IPS-20b (cell line): Measurements from ENCODE around the gene TESK2.
A peak's percentile ranks its signal among the peaks of the same experiment; 100 is the strongest.

ENCODE experiments used
- H3K27ac ChIP-seq: one replicate; pipeline ENCODE4 v1.5.1; 2013; ENCODE audit warnings: low read length
- H3K27me3 ChIP-seq: 2 replicates; pipeline ENCODE4 v1.6.1; 2013; ENCODE audit warnings: mild to moderate bottlenecking, low read length, inconsistent platforms; ENCODE audit not compliant: insufficient read depth
- H3K36me3 ChIP-seq: 2 replicates; pipeline ENCODE4 v1.6.1; 2013; ENCODE audit warnings: low read depth, mild to moderate bottlenecking, inconsistent platforms, low read length, moderate library complexity; ENCODE audit not compliant: insufficient read depth
- H3K4me1 ChIP-seq: 2 replicates; pipeline ENCODE4 v1.6.1; 2013; ENCODE audit warnings: mild to moderate bottlenecking, control low read depth, inconsistent platforms, low read length, moderate library complexity; ENCODE audit not compliant: insufficient read depth
- H3K4me3 ChIP-seq: 2 replicates; pipeline ENCODE4 v1.5.1; 2013; ENCODE audit warnings: mild to moderate bottlenecking, low read length, inconsistent platforms
- H3K9ac ChIP-seq: 2 replicates; pipeline ENCODE4 v1.6.1; 2013; ENCODE audit warnings: low read depth, mild to moderate bottlenecking, inconsistent platforms, low read length, moderate library complexity
- H3K9me3 ChIP-seq: 2 replicates; pipeline ENCODE4 v1.6.1; 2013; ENCODE audit warnings: mild to moderate bottlenecking, low read depth, low read length, inconsistent platforms; ENCODE audit not compliant: insufficient read depth

The TESK2 gene

DNA sequence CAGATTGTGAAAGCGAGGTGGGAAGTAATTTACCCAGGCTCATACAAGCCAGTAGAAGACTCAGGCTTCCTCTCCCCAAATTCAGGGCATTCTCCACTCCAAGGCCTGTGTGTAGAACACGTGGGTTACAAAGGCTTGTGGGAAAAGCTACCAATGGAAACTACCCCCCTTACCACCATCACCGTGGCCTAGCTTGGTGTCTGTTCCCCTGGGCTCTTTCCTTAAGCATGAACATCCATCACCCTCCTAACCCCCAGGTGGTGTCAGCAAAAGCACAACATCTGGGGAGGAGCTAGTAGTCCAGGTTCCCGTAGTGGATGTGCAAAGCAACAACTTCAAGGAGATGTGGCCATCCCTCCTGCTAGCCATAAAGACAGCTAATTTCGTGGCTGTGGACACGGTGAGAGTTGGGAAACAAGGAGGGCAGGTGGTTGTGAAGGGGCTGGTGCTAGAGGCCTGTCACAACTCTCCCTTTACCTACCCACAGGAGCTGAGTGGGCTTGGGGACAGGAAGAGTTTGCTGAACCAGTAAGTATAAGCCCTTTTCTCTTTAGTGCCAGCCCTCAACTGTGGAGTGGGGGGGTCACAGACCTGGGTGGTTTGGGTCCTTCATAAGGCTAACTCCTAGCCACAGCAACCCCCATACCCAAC is 150.0 kb downstream of the TESK2 start:
- Histone ChIP-seq H3K9ac (peak overlapping the region; percentile 99), H3K27me3 (no peaks in the 10 kb centered on the region), H3K36me3 (peaks cover 55% of the 10 kb centered on the region), H3K27ac (peak overlapping the region; percentile 95), H3K4me1 (peaks cover 7% of the 10 kb centered on the region), H3K9me3 (no peaks in the 10 kb centered on the region), H3K4me3 (peak overlapping the region; percentile 84)

DNA sequence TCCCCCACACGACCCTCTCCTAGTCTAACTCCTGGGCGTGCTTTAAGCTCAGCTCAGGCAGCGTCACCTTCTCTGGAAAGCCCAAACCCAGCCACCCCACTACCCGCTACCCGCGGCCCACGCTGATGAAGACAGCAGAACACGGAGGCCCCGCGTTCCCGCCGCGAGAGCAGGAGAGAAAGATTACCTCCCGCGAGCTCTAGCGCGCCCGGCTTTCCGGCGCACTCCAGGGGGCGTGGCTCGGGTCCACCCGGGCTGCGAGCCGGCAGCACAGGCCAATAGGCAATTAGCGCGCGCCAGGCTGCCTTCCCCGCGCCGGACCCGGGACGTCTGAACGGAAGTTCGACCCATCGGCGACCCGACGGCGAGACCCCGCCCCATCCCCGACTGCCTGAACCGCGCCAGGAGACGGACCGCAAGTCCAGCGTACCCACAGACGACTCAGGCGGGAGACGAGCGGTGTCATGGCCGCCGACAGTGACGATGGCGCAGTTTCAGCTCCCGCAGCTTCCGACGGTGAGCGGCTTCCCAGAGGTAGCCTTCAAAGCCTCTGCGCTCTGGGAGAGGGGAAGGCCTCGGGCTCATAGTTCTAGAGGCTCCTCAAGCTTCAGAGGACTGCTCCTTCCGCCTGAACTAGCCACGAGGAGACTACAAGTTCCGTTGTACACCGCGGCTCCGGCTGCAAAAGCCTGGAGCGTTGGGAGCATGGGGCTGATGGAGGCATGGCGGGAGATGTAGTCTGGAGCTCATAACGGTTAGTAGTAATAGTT is 151.0 kb downstream of the TESK2 start, which contains the start of the genes MUTYH and TOE1:
MUTYH (minus strand) TSS at position 652 of the 770 bp plus-strand sequence. CDS start 5,935 bp downstream, outside the sequence.
TOE1 (plus strand) TSS at position 382 of the 770 bp plus-strand sequence; CDS start at position 465, 83 bp downstream.
- Histone ChIP-seq H3K36me3 (peaks cover 49% of the 10 kb centered on the region), H3K4me1 (peaks cover 7% of the 10 kb centered on the region)

DNA sequence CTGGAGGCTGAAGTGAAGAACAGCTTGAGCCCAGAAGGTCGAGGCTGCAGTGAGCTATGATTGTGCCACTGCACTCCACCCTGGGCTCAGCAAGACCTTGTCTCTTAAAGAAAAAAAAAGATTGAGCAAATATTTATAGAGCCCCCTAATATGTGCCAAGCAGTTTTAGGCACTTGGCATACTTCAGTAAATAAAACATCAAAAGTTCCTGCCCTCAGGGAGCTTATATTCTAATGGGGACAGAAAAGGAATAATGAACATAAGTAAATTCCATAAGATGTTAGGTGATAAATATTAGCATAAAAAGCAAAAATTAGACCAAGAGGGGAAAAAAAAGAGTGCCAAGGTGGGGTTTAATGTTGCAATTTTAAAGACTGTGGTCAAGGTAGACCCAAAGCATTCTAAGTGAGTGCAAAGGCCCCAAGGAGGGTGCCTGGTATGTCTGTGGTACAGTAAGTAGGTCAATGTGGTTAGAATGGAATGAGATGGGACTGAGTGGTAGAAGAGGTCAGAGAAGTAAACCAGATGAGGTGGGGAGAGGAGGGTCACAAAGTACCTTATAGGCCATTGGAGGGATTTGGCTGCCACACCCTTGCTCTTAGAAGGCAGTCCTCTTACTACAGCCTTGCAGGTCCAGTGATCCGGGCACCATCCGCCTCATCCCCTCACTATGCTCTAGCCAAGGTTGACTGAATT is 153.2 kb downstream of the TESK2 start:
- no peaks in the 10 kb centered on the region for H3K9me3 ChIP-seq
- H3K4me3 ChIP-seq = no peak overlapping the region
- no peak overlapping the region for H3K27ac ChIP-seq
- peaks cover 7% of the 10 kb centered on the region for H3K4me1 ChIP-seq
- no peaks in the 10 kb centered on the region for H3K27me3 ChIP-seq
- H3K36me3 ChIP-seq = peaks cover 43% of the 10 kb centered on the region
- H3K9ac ChIP-seq = no peak overlapping the region

More for the DNA sequence above, 151.0 kb downstream of the TESK2 start, which contains the start of the genes MUTYH and TOE1:
- no peaks in the 10 kb centered on the region for H3K27me3 ChIP-seq
- peak within 1 kb of the TSS; percentile 84 for H3K4me3 ChIP-seq
- no peaks in the 10 kb centered on the region for H3K9me3 ChIP-seq
- H3K9ac ChIP-seq = peak within 1 kb of the TSS; percentile 99
- H3K27ac ChIP-seq = peak within 1 kb of the TSS; percentile 95

DNA sequence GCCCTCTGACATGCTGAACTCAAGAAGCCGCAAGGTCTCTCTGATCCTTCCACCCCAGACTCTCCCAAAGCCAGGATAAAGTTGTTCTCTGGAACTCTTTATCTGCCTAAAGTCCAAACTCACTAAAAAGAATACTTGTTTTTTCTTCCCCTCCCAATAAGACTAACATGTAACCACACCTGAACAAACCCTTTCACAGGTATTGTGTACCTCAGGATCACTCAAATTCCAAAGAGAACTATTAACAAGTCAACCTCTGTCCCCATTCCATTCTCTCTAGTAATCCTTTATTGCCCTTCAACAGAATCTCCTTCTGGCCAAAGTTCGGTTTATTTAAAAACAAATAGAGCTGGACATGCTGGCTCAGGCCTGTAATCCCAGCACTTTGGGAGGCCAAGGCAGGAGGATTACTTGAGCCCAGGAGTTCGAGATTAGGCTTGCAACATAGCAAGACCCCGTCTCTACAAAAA is 155.1 kb downstream of the TESK2 start:
- H3K9ac ChIP-seq = no peak overlapping the region
- H3K4me1 ChIP-seq = peaks cover 3% of the 10 kb centered on the region
- H3K36me3 ChIP-seq = peaks cover 45% of the 10 kb centered on the region
- no peak overlapping the region for H3K27ac ChIP-seq
- H3K4me3 ChIP-seq = no peak overlapping the region
- H3K9me3 ChIP-seq = no peaks in the 10 kb centered on the region
- no peaks in the 10 kb centered on the region for H3K27me3 ChIP-seq

DNA sequence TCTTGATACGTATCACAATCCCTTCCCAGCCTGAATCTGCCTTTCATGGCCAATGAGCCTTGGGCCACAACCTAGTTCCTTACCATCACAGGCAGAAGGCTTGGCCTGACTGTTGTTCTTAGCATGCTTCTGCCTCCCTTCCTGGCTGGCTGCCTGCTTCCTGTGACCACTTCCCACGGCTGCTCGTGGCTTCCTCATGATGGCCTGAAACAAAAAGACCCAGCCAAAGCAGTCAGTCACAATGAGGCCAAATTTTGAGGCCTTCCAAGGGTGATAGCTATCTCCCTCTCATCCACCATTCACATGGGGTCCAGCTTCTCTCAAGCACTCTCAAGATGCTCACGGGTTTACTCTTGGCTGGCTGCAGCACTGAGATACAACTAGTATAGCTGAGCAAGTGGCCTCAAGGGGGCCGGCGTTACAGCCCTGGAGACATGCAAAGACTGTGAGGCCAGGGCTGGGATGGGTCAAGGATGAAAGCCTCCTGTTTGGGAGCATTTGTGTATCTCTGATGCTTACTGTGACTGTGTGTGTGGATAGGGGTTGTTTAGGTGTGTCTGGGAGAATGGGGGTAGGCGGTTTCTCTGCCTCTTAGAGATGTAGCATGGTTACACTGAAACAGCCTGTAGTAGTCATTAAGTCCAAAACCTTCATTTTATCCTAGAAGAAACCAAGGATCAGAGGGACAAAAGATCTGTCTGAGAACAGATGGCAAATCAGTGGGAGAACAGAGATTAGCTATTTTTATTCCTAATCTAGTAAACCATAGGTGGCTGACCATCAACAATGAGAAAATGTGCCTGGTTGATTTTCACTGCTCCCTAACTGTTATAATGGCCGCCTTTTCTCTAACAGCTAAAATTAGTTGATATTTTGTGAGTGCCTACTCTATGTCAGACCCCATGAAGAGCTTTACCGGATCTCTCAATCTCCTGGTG is 156.4 kb downstream of the TESK2 start:
- Histone ChIP-seq H3K9me3 (no peaks in the 10 kb centered on the region), H3K36me3 (peaks cover 56% of the 10 kb centered on the region), H3K27me3 (no peaks in the 10 kb centered on the region), H3K27ac (no peak overlapping the region), H3K4me1 (no peaks in the 10 kb centered on the region; the same call in 1 of the 2 replicates), H3K9ac (no peak overlapping the region), H3K4me3 (no peak overlapping the region)

DNA sequence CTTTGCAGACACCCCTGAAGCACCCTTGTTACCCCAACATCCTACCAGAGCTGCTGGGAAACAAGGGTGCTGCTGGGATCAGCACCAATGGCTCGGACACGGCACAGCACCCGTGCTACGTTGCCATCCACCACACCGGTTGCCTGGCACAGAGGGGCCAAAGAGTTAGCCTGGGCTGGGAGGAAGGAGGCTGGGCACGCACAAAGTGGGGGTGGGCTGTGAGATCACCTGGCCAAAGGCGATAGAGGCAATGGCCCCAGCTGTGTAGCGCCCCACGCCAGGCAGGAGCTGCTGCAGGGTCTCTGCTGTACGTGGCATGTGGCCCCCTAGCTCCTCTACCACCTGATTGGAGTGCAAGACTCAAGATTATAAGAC is 158.6 kb downstream of the TESK2 start:
- H3K4me1 ChIP-seq = peaks cover 15% of the 10 kb centered on the region; the same call in 1 of the 2 replicates
- no peak overlapping the region for H3K4me3 ChIP-seq
- no peaks in the 10 kb centered on the region for H3K9me3 ChIP-seq
- no peaks in the 10 kb centered on the region for H3K27me3 ChIP-seq
- H3K9ac ChIP-seq = no peak overlapping the region
- H3K36me3 ChIP-seq = peaks cover 61% of the 10 kb centered on the region
- H3K27ac ChIP-seq = no peak overlapping the region

DNA sequence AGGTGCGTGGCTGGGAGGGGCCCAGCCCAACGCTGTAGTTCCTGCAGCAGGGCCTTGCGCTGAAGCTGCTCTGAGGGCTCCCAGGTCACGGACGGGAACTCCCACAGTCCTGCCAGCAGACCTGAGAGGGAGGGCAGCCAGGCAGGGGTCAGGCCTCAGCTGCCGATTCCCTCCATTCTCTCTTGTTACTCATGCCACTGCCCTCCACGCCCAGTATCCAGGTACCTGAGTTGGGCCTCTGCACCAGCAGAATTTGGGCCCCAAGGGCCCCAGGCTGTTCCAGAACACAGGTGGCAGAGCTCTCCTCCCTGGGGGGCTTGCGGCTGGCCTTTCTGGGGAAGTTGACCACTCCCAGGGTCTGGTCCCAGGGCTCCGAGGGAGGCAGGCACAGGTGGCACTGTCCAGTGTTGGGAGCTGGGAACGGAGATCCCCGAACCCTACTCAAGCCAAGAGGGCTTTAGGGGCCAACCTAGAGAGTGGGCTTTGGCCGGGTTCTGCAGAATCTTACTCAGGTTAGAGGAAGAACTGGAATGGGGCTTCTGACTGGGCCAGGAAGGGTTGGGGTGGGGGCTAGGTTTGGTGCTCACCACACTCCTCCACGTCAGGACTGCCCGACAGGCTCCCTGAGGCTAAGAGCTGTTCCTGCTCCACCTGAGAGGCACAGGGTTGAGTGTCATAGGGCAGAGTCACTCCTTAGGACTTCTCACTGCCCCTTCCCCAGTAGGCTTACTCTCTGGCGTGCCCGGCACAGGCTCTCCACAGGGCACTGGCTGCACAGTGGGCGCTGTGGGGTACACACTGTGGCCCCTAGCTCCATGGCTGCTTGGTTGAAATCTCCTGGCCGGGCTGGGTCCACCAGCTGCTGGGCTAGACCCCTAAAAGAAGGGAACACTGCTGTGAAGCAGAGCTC is 159.3 kb downstream of the TESK2 start:
- Histone ChIP-seq H3K9me3 (no peaks in the 10 kb centered on the region), H3K4me1 (peaks cover 15% of the 10 kb centered on the region; the same call in 1 of the 2 replicates), H3K27ac (no peak overlapping the region), H3K9ac (no peak overlapping the region), H3K36me3 (peaks cover 61% of the 10 kb centered on the region), H3K4me3 (no peak overlapping the region), H3K27me3 (no peaks in the 10 kb centered on the region)

DNA sequence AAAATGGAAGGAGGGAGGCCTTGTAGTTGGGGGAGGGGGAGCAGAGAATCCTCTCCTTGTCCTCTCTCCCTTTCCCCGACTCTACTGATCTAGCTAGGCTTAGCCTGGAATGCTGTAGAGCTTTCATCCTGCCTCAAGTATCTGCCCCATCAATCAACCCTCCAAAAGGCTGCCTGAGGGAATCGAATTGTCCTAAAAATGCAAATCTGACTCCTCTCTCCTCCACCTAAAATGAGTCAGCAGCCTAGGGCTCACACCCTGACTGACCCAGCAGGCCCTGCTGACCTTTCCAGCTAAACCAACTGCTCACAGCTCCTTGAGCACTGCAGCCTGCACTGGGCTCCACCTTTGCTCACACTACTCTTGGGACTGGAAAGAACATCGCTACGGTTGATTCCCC is 161.5 kb downstream of the TESK2 start:
- Histone ChIP-seq H3K4me3 (no peak overlapping the region), H3K36me3 (peaks cover 61% of the 10 kb centered on the region), H3K4me1 (peaks cover 22% of the 10 kb centered on the region; the same call in 1 of the 2 replicates), H3K9ac (peak overlapping the region; percentile 33; the same call in 1 of the 2 replicates), H3K9me3 (no peaks in the 10 kb centered on the region), H3K27ac (no peak overlapping the region), H3K27me3 (no peaks in the 10 kb centered on the region)

DNA sequence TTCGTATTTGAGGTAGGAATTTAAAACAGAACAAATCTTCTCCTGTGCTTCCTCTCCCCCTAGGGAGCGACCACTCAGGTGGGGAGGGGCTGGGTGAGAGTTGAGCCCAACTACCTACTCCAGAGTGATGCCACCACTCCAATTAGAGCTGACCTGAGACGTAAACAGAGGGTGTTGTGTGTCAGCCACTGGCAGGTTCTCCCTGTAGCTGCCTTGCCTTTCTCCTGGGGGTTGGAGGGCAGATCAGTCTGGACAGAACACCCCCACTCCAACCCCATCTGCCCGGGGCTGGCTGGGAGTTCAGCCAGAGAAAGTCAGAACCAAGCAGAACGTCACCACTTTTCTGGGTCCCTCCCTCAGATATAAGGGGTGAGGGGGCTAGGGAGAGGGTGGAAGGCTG is 162.3 kb downstream of the TESK2 start:
- Histone ChIP-seq H3K9ac (peak overlapping the region; percentile 33; the same call in 1 of the 2 replicates), H3K27me3 (no peaks in the 10 kb centered on the region), H3K27ac (no peak overlapping the region), H3K4me1 (peaks cover 22% of the 10 kb centered on the region; the same call in 1 of the 2 replicates), H3K36me3 (peaks cover 54% of the 10 kb centered on the region), H3K9me3 (no peaks in the 10 kb centered on the region), H3K4me3 (peak overlapping the region; percentile 59; the same call in 1 of the 2 replicates)
